Measurements from ENCODE around the gene NELFE.
"Not testable (repeated sequence)": the region's sequence is repeated elsewhere in the genome, so short reads cannot be mapped to it uniquely, and the experiment has no call there.

The NELFE gene

DNA sequence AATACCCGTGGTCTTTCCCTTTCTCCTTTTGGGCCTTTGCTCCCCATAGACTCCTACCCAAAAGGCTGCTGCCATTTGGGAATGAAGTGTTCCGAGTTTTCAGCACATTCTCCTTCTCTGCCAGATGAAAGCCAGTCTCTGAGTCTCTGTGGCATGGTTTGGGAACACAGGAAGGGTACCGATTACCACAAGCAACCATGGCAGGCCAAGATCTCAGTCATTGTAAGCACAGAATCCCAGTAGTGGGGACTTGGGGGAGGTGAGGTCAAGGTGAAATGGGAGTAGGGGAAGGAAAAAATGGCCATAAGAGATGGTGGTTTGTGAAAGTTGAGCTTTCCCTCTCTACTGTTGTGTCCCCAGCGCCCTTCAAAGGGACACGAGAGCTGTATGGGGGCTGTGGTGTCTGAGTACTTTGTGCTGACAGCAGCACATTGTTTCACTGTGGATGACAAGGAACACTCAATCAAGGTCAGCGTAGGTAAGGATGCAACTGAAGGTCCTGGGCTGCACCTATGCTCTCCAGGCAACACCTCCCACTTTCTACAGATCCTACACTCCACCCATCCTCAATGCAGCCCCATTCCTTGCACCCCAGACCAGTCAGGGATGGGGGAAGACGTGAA, 8.7 kb downstream of the NELFE start:
- no peak for DNase-seq (ENCODE audit: low spot score)

DNA sequence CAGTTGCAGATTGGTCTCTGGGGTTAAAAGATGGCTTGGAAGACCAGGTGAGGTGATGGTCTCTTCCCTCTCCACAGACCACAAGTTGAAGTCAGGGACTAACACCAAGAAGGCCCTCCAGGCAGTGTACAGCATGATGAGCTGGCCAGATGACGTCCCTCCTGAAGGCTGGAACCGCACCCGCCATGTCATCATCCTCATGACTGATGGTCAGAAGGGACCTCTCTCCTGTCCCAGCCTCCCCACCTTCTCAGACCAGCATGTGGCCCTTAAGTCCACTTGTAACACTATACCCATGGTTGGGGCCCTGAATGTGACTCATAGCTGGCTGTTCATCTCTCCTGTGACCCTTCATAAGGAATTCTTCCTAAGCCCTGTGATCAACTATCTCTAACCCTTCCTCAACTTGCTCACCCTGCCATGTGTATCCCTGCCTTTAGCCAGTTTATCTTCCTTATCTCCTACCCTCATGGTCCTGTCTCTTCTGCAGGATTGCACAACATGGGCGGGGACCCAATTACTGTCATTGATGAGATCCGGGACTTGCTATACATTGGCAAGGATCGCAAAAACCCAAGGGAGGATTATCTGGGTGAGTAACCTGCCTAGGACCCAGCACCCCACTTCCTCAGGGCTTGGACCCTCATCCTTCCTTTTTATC, 9.9 kb downstream of the NELFE start:
- DNase-seq (ENCODE audit: low spot score): peak; percentile 8

DNA sequence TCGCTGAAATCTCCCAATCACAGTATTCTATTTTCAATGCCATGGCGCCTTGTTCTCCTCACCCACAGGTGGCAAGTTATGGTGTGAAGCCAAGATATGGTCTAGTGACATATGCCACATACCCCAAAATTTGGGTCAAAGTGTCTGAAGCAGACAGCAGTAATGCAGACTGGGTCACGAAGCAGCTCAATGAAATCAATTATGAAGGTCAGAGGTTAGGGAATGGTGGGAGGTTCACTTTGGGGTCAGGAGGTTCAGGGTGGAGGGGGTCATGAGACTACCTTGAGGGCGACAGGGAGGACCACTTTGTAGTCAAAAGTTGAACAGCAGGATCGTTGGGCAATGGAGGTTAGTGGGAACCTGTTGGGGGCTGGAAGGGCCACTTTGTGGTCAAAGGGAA, 10.5 kb downstream of the NELFE start:
- DNase-seq (ENCODE audit: low spot score): no peak

DNA sequence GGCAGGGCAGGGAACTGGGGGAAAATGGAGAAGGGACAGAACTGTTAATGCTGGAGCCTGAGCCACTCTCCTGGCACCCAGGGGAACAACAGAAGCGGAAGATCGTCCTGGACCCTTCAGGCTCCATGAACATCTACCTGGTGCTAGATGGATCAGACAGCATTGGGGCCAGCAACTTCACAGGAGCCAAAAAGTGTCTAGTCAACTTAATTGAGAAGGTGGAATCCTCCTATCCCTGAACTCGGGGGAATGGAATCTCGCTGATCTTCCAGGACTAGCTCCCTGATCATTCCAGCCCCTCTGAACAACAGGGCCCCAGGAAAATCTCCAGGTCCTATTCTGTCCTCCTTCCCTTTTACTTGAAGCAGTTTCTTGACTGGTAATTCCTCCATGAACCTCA, 10.9 kb downstream of the NELFE start:
- DNase-seq (ENCODE audit: low spot score): no peak

DNA sequence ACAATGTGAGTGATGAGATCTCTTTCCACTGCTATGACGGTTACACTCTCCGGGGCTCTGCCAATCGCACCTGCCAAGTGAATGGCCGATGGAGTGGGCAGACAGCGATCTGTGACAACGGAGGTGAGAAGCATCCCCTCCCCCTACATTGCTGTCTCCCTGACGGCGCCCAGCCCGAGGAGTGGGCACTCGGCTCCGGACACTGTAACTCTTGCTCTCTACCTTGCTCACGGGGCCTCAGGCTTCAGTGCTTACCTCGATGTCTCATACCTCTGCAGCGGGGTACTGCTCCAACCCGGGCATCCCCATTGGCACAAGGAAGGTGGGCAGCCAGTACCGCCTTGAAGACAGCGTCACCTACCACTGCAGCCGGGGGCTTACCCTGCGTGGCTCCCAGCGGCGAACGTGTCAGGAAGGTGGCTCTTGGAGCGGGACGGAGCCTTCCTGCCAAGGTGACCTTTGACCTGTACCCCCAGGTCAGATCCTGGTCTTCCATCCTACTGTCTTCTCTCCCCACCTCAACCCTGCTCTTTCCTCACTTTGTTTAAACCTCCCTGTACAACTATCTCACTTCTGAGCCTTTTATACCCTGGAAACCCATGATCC, 11.6 kb downstream of the NELFE start:
- DNase-seq (ENCODE audit: low spot score): no peak

DNA sequence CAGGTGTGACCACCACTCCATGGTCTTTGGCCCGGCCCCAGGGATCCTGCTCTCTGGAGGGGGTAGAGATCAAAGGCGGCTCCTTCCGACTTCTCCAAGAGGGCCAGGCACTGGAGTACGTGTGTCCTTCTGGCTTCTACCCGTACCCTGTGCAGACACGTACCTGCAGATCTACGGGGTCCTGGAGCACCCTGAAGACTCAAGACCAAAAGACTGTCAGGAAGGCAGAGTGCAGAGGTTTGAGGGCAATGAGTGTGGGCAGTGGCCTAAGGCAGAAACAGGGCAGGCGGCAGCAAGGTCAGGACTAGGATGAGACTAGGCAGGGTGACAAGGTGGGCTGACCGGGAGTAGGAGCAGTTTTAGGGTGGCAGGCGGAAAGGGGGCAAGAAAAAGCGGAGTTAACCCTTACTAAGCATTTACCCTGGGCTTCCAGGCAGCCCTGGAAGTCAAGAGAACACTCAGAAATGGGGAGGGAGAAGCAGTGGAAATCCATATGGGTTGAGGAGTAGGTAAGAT, 12.3 kb downstream of the NELFE start:
- DNase-seq (ENCODE audit: low spot score): no peak

DNA sequence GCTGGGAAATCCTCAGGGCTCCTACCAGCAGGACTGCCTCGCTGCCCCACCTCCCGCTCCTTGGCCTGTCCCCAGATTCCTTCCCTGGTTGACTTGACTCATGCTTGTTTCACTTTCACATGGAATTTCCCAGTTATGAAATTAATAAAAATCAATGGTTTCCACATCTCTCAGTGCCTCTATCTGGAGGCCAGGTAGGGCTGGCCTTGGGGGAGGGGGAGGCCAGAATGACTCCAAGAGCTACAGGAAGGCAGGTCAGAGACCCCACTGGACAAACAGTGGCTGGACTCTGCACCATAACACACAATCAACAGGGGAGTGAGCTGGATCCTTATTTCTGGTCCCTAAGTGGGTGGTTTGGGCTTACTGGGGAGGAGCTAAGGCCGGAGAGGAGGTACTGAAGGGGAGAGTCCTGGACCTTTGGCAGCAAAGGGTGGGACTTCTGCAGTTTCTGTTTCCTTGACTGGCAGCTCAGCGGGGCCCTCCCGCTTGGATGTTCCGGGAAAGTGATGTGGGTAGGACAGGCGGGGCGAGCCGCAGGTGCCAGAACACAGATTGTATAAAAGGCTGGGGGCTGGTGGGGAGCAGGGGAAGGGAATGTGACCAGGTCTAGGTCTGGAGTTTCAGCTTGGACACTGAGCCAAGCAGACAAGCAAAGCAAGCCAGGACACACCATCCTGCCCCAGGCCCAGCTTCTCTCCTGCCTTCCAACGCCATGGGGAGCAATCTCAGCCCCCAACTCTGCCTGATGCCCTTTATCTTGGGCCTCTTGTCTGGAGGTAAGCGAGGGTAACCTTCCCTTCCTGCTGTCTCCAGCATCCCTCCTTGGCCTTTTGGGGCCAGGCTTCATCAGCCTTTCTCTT, 13.0 kb downstream of the NELFE start, which contains the start of gene CFB:
Gene CFB (plus strand): TSS at position 589 of the 863 bp plus-strand sequence. CDS start 127 bp downstream, at position 716.
- no peak for DNase-seq (ENCODE audit: low spot score)

DNA sequence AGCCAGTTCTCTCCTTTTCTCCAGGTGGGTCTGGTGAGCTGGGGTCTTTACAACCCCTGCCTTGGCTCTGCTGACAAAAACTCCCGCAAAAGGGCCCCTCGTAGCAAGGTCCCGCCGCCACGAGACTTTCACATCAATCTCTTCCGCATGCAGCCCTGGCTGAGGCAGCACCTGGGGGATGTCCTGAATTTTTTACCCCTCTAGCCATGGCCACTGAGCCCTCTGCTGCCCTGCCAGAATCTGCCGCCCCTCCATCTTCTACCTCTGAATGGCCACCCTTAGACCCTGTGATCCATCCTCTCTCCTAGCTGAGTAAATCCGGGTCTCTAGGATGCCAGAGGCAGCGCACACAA, 13.6 kb downstream of the NELFE start:
- no peak for DNase-seq (ENCODE audit: low spot score)

DNA sequence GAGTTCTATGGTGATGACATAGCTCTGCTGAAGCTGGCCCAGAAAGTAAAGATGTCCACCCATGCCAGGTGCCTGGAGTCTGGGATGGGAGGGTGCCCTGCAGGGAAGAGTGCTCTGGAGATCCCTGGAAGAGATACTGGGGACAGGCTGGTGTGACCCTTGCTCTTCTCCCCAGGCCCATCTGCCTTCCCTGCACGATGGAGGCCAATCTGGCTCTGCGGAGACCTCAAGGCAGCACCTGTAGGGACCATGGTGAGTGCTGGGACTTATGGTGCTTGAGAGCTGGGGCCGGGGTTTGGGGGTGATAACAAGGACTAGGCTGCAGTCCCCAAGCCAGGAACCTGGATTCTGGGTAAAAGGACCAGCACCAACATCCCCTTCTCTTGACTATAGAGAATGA, 15.0 kb downstream of the NELFE start:
- DNase-seq (ENCODE audit: low spot score): no peak

DNA sequence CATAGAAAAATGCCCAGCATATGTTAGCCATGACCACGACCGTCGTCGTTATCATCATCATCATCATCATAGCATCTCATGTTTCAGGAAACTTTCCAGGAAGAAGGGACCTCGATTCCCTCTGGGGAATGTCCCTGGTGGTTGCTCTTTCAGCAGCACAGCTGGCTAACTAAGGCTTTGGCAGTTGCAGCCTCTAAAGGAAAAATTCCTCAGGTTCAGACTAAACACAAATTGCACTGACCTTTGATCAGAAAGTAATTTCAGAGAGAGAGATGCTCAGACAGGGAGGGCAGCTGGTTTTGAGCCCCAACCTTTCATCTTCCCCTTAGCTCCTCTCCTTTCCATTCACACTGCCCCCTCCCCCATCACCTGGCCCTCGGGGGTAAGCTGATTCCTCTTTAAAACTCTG, 18.5 kb downstream of the NELFE start:
- no peak for DNase-seq (ENCODE audit: low spot score)

DNA sequence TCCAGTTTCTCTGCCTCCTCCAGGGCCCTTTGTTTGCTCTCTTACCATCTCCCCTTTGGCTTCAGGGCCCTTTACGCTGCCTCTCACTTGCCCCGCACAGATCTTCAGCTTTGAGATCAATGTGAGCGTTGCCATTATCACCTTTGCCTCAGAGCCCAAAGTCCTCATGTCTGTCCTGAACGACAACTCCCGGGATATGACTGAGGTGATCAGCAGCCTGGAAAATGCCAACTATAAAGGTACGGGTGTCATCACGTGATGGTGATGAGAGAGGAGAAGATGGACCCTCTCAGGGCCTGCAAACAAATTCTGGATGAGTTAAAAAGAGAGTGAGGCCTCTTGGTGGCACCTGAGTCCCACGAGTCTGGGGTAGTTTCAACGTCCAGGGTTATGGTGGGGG, 22.9 kb downstream of the NELFE start:
- no peak for DNase-seq (ENCODE audit: low spot score)

DNA sequence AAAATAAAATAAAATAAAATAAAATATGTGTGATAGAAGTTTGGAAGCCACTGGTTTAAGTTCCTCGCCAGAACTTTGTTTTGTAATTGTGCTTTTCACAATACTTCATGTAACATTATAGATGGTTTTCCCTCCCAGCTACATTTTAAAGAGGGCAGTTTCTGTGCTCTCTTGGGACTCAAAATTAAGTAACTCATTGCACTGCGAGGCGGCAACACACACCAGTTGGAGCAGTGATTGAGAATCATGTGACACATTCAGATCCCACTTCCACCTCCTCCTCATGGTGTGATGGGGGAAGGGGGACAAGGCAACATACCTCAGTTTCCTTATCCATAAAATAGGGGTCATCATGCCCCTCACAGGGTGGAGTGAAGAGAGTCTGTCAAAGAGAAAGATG, 23.8 kb downstream of the NELFE start:
- DNase-seq (ENCODE audit: low spot score): no peak

DNA sequence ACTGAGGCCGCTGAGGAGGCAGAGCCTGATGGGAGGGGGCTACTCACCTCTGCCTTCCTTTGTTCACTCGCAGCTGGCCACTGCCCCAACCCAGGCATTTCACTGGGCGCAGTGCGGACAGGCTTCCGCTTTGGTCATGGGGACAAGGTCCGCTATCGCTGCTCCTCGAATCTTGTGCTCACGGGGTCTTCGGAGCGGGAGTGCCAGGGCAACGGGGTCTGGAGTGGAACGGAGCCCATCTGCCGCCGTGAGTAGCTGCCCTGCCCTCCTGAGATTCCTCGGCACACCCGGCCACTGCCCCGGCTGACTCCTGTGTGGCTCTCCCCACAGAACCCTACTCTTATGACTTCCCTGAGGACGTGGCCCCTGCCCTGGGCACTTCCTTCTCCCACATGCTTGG, 25.2 kb downstream of the NELFE start:
- no peak for DNase-seq (ENCODE audit: low spot score)

DNA sequence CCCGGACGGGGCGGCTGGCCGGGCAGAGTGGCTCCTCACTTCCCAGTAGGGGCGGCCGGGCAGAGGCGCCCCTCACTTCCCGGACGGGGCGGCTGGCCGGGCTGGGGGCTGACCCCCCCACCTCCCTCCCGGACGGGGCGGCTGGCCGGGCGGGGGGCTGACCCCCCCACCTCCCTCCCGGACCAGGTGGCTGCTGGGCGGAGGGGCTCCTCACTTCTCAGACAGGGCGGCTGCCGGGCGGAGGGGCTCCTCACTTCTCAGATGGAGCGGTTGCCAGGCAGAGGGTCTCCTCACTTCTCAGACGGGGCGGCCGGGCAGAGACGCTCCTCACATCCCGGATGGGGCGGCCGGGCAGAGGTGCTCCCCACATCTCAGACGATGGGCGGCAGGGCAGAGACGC, 26.6 kb downstream of the NELFE start:
- not testable (repeated sequence) for DNase-seq (ENCODE audit: low spot score)

DNA sequence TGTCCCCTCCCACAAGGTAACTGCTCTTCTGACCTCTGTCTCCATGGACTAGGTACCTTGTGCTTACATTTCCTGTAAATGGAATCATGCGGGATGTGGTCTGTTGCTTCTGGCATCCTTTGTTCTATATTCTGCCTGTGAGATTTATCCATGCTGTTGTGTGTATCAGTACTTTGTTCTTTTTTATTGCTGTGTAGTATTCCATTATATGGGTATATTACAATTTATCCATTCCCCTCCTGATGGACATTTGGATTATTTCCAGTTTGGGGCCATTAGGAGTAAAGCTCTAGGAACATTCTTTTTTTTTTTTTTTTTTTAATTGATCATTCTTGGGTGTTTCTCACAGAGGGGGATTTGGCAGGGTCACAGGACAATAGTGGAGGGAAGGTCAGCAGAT, 27.8 kb downstream of the NELFE start:
- DNase-seq (ENCODE audit: low spot score): no peak

DNA sequence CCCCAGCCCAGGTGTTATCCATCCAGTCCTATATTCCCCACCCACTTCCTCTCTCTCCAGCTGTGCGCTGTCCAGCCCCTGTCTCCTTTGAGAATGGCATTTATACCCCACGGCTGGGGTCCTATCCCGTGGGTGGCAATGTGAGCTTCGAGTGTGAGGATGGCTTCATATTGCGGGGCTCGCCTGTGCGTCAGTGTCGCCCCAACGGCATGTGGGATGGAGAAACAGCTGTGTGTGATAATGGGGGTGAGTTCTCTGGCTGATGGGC, 30.2 kb downstream of the NELFE start:
- DNase-seq (ENCODE audit: low spot score): no peak

DNA sequence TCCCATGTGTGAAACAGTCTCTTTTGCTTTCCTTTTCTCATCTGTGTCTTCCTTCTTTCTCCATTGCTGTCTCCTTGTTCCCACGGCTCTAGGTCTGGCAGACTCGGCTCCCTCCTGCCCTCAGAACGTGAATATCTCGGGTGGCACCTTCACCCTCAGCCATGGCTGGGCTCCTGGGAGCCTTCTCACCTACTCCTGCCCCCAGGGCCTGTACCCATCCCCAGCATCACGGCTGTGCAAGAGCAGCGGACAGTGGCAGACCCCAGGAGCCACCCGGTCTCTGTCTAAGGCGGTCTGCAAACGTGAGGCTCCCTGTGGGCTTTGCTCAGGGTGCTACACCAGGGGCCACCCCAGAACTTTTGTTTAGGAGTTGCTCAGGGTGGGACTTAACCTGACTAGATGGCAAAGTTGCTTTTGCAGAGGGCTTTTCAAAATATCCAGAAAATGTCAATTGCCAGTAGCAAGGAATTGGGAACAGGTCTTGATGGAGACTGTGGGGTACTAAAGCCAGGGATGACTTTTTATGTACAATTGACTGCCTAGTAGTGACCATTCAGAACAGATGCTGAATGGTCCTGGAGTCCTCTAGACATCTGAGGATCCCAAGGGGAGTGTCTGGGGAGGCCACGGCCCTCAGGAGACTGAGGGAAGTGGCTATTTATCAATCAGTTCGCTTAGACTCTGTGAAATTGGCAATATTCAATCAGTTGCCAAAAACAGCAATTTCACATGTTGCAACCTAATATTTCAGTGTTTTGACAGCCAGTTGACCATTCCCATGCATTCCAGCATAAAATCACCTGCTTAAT, 30.7 kb downstream of the NELFE start:
- no peak for DNase-seq (ENCODE audit: low spot score)

DNA sequence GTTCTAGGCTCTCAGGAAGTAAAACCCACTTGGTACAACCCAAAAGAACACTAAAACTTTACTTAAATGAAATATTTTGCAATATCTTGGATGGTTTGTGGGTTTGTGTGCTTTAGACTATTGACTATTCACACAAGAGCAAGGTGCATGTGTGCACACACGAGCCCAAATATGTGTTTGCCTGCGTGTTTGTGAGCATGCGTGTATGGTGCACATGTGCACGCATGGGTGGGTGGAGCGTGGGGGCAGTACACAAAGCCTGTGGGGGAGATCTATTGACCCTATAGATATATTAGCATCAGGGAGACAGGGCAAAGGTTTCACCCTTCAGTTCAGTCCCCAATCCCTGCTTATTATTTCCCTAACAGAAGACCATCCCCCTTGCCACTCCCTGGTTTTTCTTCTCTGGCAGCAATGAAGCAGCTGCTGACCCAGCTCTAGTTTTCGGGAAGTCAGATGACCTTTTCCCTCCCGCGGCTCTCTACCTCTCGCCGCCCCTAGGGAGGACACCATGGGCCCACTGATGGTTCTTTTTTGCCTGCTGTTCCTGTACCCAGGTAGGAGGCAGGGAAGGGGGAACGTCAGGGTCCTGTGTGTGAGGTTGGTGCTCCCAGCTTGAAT, 31.4 kb downstream of the NELFE start, which contains the start of gene C2:
Gene C2 (plus strand): TSS at position 476 of the 621 bp plus-strand sequence. CDS start 36 bp downstream, at position 512.
- no peak for DNase-seq (ENCODE audit: low spot score)

DNA sequence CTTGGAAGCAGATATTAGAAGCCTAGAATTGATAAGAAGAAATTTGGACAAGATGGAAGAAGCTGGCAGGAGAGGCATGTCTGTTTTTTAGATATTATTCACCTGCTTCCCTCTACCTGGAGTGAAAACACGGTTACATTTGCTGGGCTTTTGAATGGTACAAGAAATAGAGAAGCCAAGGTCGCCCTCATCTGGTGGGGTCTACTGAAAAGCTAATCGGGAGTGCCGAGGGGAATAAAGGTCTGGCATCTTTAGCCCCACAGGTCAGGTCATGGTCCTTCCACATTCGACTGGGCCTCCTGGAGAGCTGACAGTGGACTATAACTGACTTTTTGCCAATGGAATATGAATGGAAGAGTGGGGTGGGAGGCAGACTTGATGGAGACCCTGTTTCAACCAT, 35.8 kb downstream of the NELFE start:
- no peak for DNase-seq (ENCODE audit: low spot score)

DNA sequence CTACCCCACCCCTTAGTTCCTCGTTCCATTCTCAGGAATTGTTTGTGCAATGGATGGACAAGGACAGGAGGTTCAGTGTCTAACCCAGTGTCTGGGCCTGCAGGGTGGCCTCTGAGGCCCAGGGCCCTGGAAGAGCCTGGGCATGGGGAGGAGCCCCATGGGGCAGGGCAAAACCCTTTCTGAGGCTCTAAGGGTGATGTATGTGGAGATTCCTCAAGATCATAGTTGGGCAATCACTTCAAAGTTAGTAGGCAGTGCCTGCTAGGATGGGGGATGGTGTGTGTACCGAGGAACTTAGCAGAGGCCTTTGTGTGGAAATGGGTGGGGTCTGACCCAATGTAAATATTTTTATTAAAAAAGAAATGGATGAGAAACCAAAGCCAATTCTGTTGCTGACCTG, 38.0 kb downstream of the NELFE start:
- no peak for DNase-seq (ENCODE audit: low spot score)

DNA sequence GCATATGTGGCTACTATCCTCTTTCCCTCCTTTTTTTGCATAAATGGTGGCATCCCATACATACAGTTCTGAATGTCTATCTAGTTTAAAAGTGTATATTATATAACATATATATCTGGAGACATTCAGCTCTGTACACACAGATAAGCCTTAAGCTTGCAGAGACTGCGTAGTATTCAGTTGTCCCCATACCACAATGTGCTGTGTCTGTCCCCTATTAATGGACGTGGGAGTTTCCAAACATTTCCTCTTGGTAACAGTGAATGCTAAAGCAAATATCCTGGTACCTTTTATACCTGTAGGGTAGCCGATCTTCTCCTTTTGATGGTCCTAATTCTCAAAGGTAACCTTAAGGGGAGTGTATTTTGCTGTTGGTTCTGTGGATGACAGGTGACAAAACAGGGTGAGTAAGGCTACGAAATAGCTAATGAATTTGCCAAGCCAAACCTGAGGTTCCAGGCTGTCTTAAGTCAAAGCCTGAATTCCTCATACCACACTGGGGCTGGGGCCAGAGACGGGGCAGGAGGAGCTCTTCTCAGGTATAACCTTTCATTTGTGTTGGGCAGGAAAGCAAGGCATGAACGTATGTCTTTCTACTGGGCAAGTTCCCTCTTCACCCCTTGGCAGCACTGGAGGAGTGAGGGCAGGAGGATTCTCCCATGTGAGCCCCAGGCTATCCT, 39.0 kb downstream of the NELFE start:
- no peak for DNase-seq (ENCODE audit: low spot score)
